CD1c-positive myeloid dendritic cell (primary cell): ENCODE measurements around the gene RNF17.
A peak's percentile ranks its signal among the peaks of the same experiment; 100 is the strongest.
"Not testable (repeated sequence)": the region's sequence is repeated elsewhere in the genome, so short reads cannot be mapped to it uniquely, and the experiment has no call there.

ENCODE experiments used
- DNase-seq: peaks from one replicate; pipeline ENCODE4 v3.0.0-alpha.2; 2016; ENCODE audit errors: extremely low spot score

The RNF17 gene, protein sequence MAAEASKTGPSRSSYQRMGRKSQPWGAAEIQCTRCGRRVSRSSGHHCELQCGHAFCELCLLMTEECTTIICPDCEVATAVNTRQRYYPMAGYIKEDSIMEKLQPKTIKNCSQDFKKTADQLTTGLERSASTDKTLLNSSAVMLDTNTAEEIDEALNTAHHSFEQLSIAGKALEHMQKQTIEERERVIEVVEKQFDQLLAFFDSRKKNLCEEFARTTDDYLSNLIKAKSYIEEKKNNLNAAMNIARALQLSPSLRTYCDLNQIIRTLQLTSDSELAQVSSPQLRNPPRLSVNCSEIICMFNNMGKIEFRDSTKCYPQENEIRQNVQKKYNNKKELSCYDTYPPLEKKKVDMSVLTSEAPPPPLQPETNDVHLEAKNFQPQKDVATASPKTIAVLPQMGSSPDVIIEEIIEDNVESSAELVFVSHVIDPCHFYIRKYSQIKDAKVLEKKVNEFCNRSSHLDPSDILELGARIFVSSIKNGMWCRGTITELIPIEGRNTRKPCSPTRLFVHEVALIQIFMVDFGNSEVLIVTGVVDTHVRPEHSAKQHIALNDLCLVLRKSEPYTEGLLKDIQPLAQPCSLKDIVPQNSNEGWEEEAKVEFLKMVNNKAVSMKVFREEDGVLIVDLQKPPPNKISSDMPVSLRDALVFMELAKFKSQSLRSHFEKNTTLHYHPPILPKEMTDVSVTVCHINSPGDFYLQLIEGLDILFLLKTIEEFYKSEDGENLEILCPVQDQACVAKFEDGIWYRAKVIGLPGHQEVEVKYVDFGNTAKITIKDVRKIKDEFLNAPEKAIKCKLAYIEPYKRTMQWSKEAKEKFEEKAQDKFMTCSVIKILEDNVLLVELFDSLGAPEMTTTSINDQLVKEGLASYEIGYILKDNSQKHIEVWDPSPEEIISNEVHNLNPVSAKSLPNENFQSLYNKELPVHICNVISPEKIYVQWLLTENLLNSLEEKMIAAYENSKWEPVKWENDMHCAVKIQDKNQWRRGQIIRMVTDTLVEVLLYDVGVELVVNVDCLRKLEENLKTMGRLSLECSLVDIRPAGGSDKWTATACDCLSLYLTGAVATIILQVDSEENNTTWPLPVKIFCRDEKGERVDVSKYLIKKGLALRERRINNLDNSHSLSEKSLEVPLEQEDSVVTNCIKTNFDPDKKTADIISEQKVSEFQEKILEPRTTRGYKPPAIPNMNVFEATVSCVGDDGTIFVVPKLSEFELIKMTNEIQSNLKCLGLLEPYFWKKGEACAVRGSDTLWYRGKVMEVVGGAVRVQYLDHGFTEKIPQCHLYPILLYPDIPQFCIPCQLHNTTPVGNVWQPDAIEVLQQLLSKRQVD (N-terminal part only)

DNA sequence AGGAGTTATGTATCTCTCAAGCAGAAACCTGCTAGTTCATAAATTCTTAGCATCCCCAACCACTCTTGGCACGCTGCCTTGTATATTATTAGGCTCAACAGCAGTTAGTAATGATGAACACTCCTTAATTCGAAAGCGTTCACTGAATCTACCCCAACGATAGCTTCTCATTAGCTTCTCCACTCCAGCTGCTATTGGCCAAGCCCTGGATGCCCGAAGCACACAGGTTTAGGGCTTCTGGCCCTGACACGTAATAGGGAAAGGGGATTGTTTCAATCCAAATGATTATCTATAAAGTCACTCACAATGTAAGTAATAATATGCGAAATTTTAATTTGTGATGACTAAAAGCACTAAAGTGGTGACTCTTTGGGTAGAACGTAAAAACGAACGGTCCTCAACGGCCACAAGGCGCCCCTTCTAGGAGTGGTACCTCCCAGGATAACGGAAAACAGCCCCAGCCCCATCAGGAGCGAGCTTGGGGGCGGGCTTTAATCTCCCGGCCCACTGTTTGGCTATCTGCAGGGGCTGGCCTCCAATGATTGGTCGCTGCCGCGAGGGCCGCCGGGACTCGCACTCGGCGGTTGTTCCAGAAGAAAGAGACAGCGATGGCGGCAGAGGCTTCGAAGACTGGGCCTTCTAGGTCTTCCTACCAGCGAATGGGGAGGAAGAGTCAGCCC lies at the start of gene RNF17:
TSS of gene RNF17 (plus strand) at position 574 of the 680 bp plus-strand sequence. CDS start at position 609, 35 bp downstream.
- no peak for DNase-seq

DNA sequence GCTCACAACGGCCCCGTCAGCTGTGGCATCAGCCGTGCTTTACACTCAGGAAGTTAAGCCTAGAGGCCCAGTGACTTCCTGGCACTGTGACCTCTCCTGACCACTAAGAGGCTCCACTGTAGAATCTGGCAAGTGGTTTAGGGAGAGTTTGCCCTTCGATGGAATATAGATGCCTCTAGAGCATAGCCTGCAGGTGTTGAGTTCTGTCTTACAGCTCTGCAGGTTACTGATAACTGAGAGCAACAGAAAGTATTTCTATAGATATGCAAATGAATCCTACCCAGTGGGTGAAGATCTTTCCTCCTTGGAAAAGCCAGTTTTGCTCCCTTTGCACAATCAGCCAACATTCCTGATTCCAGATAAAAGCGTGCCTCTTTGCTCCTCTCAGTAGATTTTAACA lies 48.0 kb upstream of the RNF17 start:
- no peak for DNase-seq

DNA sequence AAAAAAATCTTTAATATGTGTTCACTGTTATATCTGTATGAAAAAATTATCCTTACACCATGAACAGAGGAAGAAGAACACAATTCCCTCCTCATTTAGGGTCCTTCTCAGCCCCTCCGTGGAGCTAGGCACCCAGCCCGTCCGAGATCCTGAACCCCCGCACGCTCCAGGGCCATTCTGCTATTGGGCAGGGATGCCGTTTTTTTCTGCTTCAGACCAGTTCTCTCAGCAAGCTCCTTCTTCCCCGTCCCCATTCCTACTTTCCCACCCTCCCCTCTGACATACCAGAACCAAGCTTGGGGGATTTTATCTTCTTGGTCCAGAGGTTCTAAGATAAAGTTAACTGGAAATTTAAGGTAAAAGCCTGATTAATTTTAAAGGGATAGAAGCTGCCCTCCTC lies 47.5 kb upstream of the RNF17 start:
- no peak for DNase-seq

DNA sequence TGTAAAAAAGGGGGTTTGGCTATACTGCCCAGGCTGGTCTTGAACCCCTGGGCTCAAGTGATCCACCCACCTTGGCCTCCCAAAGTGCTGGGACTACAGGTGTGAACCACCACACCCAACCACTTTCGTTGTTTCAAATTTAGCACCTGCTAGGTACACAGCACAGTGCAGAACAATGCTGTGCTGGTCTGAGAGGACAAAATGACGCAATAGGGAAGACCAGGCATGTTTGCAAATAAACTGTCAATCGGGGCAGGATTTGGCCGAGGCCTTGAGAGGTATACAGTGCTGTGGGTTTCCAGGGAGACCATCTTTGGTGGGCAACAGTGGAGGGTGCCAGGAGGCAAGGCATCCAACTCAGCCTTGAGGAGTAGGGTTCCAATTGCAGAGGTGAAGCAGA lies 46.8 kb upstream of the RNF17 start:
- no peak for DNase-seq

DNA sequence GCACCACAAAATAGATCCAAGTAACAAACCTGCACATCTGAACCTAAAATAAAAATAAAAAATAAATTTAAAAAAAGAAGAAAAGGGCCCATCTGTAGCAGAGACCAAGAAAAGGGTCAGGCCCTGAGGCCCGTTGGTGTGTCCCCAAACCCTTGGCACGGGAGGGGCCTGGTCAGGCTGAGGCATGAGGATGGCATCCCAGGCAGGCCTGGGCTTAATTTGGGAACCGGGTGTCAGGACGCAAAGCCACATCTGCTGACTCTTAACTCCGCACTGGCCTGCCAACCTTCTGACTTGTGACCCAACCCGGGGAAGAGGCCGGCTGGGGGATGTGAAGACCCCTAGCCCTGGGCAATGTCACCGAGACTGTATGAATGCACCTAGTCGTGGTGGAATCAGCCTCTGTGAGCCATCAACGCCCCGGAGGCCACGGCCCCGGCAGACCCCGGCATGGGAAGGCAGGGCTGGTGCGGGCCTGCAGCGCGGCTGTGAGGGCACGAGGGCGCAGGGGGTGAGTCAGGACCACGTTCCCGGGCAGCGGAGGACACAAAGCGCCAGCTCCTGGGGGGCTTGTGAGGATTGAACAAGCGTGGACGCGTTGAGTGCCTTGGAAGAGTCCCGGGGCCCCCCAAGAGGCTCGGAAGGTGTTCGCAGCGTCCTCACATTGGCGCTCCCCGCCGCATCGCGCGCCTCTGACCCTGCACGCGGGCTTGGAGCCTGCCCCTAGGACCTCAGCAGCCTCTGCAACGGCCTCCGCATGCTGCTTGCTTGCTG lies 45.6 kb upstream of the RNF17 start:
- no peak for DNase-seq

DNA sequence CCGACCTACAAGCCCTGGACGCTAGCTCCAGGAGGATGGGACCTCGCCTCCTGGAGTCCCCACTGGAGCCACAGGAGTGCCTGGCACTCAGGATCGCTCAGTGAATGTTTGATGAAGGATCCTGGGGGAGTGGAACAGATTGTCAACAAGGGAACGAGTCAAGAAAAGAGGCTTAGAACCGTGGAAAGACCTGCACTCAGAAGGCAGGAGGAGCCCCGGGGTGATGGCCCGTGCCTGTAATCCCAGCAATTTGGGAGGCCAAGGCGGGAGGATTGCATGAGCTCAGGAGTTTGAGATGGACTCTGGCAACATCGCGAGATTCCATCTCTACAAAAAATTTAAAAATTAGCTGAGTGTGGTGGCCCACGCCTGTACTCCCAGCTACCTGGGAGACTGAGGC lies 44.8 kb upstream of the RNF17 start:
- DNase-seq, result no peak

DNA sequence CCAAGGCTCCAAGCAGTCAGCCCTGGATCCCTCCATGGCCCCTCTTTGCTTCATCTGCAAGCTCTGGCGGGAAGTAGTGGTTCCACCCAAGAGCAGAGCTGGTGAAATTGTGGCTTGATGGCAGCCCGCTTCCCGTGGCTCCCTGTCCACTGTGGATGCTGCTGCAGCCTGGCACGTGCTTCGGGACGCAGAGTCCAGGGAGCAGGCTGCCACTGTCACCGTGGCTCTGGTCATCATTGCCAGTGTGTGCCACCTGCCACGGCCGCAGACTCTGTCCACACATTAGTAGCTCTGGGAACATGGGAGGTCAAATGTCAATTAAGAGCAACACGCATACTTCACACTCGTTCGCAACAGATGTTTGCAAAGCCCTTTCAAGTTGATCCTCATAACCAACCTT lies 40.8 kb upstream of the RNF17 start:
- DNase-seq, result no peak

DNA sequence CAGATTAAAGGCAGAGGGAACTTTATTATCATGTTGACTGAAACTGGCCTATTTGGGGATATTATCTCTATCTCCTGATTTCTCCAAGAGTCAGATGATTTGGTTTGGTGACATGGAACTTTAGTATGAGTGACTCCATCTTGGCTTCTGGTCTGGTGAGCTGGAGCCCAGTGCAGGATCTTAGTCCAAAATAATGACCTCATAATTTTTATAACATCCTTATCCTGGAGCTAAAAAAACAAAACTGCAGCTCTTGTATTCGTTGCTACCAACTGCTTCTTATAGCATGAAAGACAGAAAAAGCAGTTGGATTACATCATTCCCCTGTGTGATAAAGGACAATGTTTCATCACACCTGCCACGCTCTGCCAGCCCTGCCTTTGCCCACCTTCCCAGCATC lies 39.3 kb upstream of the RNF17 start:
- DNase-seq, result no peak

DNA sequence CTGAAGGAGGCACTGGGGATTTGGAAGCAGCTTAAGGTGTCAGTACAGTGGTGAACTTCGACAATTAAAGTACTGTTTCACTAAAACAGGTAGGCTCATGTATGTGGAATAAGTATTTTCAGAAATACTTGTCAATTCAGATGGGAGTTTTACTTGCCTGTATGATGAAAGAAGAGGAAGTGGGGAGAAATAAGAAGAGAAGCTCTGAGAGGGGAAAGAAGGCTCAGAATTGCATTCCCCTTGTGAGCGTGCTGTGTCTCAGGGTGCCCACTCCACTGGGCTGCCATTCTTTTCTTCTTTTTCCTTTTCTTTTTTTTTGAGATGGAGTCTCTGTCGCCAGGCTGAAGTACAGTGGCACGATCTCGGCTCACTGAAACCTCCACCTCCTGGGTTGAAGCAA lies 38.6 kb upstream of the RNF17 start:
- DNase-seq, result no peak

DNA sequence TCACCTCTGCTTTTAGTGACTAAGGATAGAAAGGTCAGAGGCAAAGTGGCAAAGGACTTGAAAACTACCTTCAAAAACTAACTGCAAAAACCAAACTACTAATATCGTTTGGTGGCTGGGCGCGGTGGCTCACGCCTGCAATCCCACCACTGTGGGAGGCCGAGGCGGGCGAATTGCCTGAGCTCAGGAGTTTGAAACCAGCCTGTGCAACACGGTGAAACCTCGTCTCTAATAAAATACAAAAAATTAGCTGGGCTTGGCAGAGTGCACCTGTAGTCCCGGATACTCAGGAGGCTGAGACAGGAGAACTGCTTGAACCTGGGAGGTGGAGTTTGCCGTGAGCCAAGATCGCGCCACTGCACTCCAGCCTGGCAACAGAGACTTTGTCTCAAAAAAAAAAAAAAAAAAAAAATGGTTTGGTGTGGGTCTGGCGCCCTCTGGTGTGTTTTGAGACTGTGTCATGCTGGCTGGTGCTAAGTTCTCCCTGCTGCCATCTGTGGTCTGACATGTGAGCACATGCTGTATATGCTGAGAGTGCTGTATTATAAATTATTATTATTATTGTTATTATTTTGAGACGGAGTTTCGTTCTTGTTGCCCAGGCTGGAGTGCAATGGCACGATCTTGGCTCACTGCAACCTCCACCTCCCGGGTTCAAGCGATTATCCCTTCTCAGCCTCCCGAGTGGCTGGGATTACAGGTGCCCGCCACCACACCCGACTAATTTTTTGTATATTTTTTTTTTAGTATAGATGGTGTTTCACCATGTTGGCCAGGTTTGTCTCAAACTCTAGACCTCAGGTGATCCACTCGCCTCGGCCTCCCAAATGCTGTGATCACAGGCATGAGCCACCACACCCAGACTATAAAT lies 36.0 kb upstream of the RNF17 start:
- peak; percentile 77 for DNase-seq

DNA sequence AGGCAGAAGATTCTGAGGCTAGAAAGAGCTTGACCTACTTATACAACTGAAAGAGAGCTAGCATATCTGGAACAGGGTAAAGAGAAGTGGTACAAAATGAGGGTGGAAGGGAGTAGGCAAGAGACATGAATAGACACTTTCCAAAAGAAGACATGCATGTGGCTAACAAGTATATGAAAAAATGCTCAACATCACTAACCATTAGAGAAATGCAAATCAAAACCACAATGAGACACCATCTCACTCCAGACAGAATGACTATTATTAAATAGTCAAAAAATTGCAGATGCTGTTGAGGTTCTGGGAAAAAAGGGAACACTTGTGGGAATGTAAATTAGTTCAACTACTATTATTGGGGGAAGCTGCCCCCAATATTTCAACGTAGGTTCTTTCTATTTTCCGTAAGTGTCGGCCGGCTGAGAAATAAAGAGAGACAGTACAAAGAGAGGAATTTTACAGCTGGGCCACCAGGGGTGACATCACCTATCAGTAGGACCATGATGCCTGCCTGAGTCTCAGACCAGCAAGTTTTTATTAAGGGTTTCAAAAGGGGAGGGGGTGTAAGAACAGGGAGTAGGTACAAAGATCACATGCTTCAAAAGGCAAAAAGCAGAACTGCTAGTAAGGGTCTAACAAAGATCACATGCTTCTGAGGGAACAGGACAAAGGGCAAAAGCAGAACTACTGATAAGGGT lies 32.9 kb upstream of the RNF17 start:
- not testable (repeated sequence) for DNase-seq

DNA sequence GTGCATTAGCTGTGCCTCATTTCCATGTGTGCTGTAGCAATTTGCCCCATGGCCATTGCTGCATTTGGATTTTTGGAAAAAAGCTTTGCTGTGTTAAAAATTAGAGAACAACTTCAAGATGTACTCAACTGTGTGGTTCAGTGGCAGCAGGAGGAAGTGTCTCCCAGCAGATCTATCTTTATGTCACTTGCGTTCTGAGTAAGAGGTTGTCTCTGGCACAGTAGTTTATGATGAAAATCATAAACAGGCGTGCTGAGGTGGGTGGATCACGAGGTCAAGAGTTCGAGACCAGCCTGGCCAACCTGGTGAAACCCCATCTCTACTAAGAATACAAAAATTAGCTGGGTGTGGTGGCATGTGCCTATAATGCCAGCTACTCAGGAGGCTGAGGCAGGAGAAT lies 29.0 kb upstream of the RNF17 start:
- DNase-seq, result peak; percentile 43

DNA sequence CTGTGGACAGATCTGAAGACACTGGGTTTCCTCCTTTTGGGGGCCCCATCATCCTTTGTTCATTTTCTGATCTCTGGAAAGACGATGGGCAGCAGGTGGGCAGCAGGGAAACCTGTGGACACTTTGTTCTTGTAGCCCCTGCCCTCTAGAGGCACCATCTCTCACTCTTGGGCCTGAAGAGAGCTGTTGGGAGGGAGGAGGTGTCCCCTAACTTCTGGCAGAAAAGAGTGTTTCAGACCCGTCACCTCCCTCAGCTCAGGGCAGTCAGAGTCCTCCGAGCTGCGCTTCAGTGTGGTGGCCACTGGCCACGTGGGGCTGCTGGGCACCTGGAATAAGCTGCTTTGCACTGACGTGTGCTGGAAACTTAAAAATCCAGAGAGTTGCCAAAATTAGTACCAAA lies 26.9 kb upstream of the RNF17 start:
- DNase-seq, result no peak

DNA sequence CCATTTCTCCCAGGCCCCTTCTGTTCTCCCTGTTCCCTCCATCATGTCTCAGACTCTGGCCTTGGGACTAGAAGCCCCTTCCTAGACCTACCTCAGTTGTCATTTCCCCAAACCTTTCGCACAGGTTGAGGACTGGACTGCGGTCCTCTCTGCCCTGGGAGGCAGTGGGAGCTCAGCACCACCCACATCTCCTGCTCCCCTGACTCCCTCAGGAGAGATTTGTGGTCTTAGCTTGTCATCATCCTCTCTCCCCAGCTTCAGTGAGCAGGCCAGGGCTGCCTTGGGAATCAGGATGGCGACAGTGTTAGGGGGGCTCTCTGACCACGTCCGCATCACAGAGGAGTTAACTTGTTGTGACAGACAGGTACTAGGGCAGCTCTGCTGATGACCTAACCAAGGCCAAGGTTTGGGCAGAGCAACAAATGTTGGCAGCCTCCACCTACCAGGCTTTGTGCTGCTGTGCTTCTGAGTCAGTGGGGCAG lies 25.6 kb upstream of the RNF17 start:
- no peak for DNase-seq

DNA sequence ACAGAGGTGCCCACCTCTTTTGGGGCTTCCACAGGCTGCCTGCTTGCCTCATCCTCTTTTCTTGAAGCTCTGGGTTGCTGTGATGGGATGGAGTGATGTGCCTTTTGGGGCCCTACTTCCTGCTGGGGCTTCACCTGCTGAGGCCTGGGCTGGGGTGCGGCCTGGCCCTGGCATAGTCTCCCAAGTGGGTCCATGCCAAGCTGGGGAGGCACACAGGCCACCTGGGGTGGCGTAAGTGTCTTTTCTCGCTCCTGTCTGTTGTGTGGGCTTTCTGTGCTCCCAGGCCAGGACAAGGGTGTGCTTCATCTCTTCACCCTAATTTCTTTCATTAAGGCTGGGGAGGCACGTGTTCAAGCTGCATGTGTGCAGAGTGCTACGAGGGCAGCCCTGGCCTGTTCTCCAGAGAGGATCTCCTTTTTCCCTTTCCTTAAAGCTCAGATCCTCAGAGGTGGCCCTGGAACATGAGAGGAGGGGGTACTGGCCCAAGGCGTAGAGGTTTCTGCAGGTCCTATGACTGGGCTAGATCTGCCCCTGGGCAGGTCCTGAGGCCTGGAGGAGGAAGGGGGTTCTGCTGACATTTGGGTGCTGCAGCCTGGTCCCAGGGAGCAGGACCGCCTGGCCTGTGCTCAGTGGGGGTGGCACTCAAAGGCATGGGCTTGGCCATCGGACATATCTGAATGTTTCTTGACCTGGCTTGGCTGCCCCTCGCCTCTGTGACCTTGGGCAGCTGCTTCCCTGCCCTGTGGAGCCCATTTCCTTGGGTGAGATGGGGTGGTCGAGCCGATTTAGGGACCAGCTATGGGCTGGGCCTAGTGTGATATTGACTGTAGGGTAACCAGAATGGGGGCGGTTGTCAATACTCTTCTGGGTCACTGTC lies 23.7 kb upstream of the RNF17 start:
- no peak for DNase-seq

DNA sequence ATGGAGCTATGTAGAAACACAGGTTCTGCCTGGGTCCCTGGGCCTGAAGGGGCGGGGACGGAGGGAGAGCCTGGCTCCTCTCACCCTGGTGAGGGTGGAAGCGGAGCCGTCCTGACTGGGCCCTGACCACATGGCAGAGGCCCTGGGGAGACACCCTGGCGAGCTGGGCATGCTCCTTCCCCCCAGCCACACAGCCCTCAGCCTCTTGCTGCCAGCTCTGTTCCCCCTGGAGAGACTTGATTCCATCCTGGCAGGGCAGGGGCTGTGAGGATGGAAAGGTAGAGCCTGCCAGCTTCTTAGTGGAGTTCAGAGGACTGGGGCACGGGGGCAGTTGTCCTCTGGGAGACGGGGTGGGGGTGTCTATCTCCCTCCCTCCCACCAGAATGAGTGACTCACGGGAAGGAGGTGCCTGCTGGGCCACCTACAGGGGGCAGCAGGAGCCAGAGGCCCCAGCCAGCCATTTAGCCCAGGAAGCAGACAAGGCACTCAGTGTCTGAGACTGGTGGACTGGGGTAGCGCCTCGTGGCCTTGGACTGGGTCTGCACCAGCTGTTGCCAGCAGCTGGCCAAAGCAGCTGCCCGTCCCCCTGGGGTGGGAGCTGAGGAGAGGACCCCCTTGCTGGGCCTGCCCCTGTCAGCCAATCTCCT lies 22.8 kb upstream of the RNF17 start:
- no peak for DNase-seq

DNA sequence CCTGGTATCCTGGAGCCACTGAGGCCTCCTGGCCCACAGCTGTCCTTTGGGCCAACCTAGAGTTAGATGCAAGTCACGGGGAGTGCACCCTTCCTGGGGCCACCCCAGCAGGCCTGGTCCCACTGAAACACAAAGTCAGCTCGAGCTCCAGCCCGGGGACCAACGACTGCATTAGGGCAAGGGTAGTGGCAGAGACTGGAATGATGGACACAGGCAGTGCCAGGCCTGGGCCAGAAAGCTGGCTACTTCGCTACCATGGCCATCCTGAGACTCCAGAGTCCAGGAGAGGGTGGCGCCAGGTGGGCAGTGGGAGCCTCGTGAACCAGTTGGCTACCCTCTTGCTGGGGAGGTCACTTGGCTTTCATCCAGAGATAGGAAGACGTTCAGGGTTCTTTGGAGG lies 22.2 kb upstream of the RNF17 start:
- DNase-seq, result no peak
